ENCODE results near the gene DUSP15.
A peak's percentile ranks its signal among the peaks of the same experiment; 100 is the strongest.
"Not testable (repeated sequence)": the region's sequence is repeated elsewhere in the genome, so short reads cannot be mapped to it uniquely, and the experiment has no call there.

The DUSP15 gene

GRCh38 chr20:31840906-31841816, 29.2 kb downstream of the DUSP15 start:
- DNase-seq (ENCODE audit: extremely low read depth in 1 of 2, low read depth in 1 of 2): no peak

GRCh38 chr20:31839782-31840487, 30.4 kb downstream of the DUSP15 start:
- DNase-seq (ENCODE audit: extremely low read depth in 1 of 2, low read depth in 1 of 2): no peak

- DNase-seq (ENCODE audit: extremely low read depth in 1 of 2, low read depth in 1 of 2): no peak
Measured at GRCh38 chr20:31838646-31839292, 31.6 kb downstream of the DUSP15 start.

GRCh38 chr20:31837896-31838397, 32.4 kb downstream of the DUSP15 start:
- DNase-seq (ENCODE audit: extremely low read depth in 1 of 2, low read depth in 1 of 2): no peak

- no peak for DNase-seq (ENCODE audit: extremely low read depth in 1 of 2, low read depth in 1 of 2)
Measured at GRCh38 chr20:31836853-31837608, 33.3 kb downstream of the DUSP15 start.

GRCh38 chr20:31835977-31836852, 34.1 kb downstream of the DUSP15 start:
- DNase-seq (ENCODE audit: extremely low read depth in 1 of 2, low read depth in 1 of 2): peak; percentile 12 to 21

GRCh38 chr20:31835554-31835953, 34.8 kb downstream of the DUSP15 start:
- DNase-seq (ENCODE audit: extremely low read depth in 1 of 2, low read depth in 1 of 2): no peak

- no peak for DNase-seq (ENCODE audit: extremely low read depth in 1 of 2, low read depth in 1 of 2)
Measured at GRCh38 chr20:31833931-31834521, 36.3 kb downstream of the DUSP15 start.

GRCh38 chr20:31833130-31833930, 37.0 kb downstream of the DUSP15 start:
- peak in 1 of 2 donors; percentile 47 for DNase-seq (ENCODE audit: extremely low read depth in 1 of 2, low read depth in 1 of 2)

GRCh38 chr20:31831771-31832306, 38.5 kb downstream of the DUSP15 start:
- no peak for DNase-seq (ENCODE audit: extremely low read depth in 1 of 2, low read depth in 1 of 2)

GRCh38 chr20:31831211-31831610, 39.1 kb downstream of the DUSP15 start:
- DNase-seq (ENCODE audit: extremely low read depth in 1 of 2, low read depth in 1 of 2): no peak

- DNase-seq (ENCODE audit: extremely low read depth in 1 of 2, low read depth in 1 of 2): no peak
Measured at GRCh38 chr20:31830406-31830981, 39.8 kb downstream of the DUSP15 start.

- no peak for DNase-seq (ENCODE audit: extremely low read depth in 1 of 2, low read depth in 1 of 2)
Measured at GRCh38 chr20:31829731-31830130, 40.6 kb downstream of the DUSP15 start.

- DNase-seq (ENCODE audit: extremely low read depth in 1 of 2, low read depth in 1 of 2): not testable (repeated sequence)
Measured at GRCh38 chr20:31828016-31828415, 42.3 kb downstream of the DUSP15 start.

- no peak for DNase-seq (ENCODE audit: extremely low read depth in 1 of 2, low read depth in 1 of 2)
Measured at GRCh38 chr20:31827059-31827458, 43.3 kb downstream of the DUSP15 start.

GRCh38 chr20:31826074-31826473, 44.3 kb downstream of the DUSP15 start:
- no peak for DNase-seq (ENCODE audit: extremely low read depth in 1 of 2, low read depth in 1 of 2)

- DNase-seq (ENCODE audit: extremely low read depth in 1 of 2, low read depth in 1 of 2): no peak
Measured at GRCh38 chr20:31824554-31825313, 45.6 kb downstream of the DUSP15 start.
